Neuronal stem cell (in vitro differentiated cells): ENCODE results near the gene RAB14.

Source experiments
- DNase-seq: peaks from one replicate; pipeline ENCODE4 v3.0.0-alpha.2; 2013; ENCODE audit warnings: low spot score
- H2AFZ ChIP-seq: one replicate; pipeline ENCODE4 v1.6.1; 2013; ENCODE audit warnings: mild to moderate bottlenecking, low read length, inconsistent platforms
- H2AK5ac ChIP-seq: 2 replicates; pipeline ENCODE4 v1.6.1; 2013; ENCODE audit warnings: low read depth, mild to moderate bottlenecking, inconsistent platforms, low read length, moderate library complexity, mixed read lengths
- H2BK120ac ChIP-seq: 2 replicates; pipeline ENCODE4 v1.6.1; 2013; ENCODE audit warnings: low read depth, mild to moderate bottlenecking, inconsistent platforms, low read length, moderate library complexity, mixed read lengths
- H2BK12ac ChIP-seq: one replicate; pipeline ENCODE4 v1.6.1; 2013; ENCODE audit warnings: low read length, inconsistent platforms
- H2BK15ac ChIP-seq: 2 replicates; pipeline ENCODE4 v1.6.1; 2013; ENCODE audit warnings: mild to moderate bottlenecking, low read length, inconsistent platforms, mixed read lengths
- H2BK5ac ChIP-seq: one replicate; pipeline ENCODE4 v1.6.1; 2013; ENCODE audit warnings: inconsistent platforms, mild to moderate bottlenecking, low read length, moderate library complexity
- H3K14ac ChIP-seq: one replicate; pipeline ENCODE4 v1.6.1; 2013; ENCODE audit warnings: low read length, inconsistent platforms
- H3K18ac ChIP-seq: 2 replicates; pipeline ENCODE4 v1.6.1; 2013; ENCODE audit warnings: low read length, inconsistent platforms
- H3K23ac ChIP-seq: 2 replicates; pipeline ENCODE4 v1.6.1; 2013; ENCODE audit warnings: low read depth, mild to moderate bottlenecking, mixed read lengths, low read length, inconsistent platforms; ENCODE audit not compliant: poor library complexity
- H3K27ac ChIP-seq: replicated peaks from 3 replicates; pipeline ENCODE4 v1.5.1; 2013; ENCODE audit warnings: low read length, inconsistent platforms
- H3K27me3 ChIP-seq, 3 experiments: 2 replicates each; pipeline ENCODE4 v1.6.1; 2013; ENCODE audit warnings: low read length in 3 of 3, mild to moderate bottlenecking in 2 of 3, inconsistent platforms in 1 of 3, low read depth in 1 of 3, mixed read lengths in 1 of 3, moderate library complexity in 1 of 3; ENCODE audit not compliant: control insufficient read depth in 3 of 3, insufficient read depth in 3 of 3
- H3K36me3 ChIP-seq, 2 donors: replicated peaks in 1 of 2; 2 replicates each; pipeline ENCODE4 v1.6.1; 2013; ENCODE audit warnings: low read length in 2 of 2; ENCODE audit not compliant: control insufficient read depth in 2 of 2, insufficient read depth in 2 of 2
- H3K4ac ChIP-seq: 2 replicates; pipeline ENCODE4 v1.6.1; 2013; ENCODE audit warnings: inconsistent platforms, mild to moderate bottlenecking, low read length, moderate library complexity
- H3K4me1 ChIP-seq, 2 donors: 1 replicate in 1 of 2; 2 replicates in 1 of 2; pipeline ENCODE4 v1.6.1; 2013; ENCODE audit warnings: low read length in 2 of 2, low read depth in 1 of 2; ENCODE audit not compliant: control insufficient read depth in 2 of 2, insufficient read depth in 1 of 2
- H3K4me2 ChIP-seq: one replicate; pipeline ENCODE4 v1.6.1; 2013; ENCODE audit warnings: mild to moderate bottlenecking, low read length, inconsistent platforms; ENCODE audit not compliant: insufficient read depth, poor library complexity, severe bottlenecking
- H3K4me3 ChIP-seq, 2 donors: 2 replicates each; pipeline ENCODE4 v1.5.1; 2013; ENCODE audit warnings: low read length in 2 of 2, mild to moderate bottlenecking in 2 of 2, inconsistent platforms in 1 of 2, moderate library complexity in 1 of 2
- H3K79me1 ChIP-seq: one replicate; pipeline ENCODE4 v1.6.1; 2013; ENCODE audit warnings: low read depth, mild to moderate bottlenecking, inconsistent platforms, low read length, moderate library complexity
- H3K9ac ChIP-seq: one replicate; pipeline ENCODE4 v1.6.1; 2013; ENCODE audit warnings: mild to moderate bottlenecking, low read depth, low read length, inconsistent platforms; ENCODE audit not compliant: poor library complexity
- H3K9me3 ChIP-seq, 2 donors: replicated peaks in 1 of 2; 2 replicates each; pipeline versions ENCODE3 to v1.6.1; 2013; ENCODE audit warnings: low read length in 2 of 2, mild to moderate bottlenecking in 2 of 2, inconsistent platforms in 1 of 2, low read depth in 1 of 2, mixed read lengths in 1 of 2, moderate library complexity in 1 of 2; ENCODE audit not compliant: control insufficient read depth in 2 of 2, insufficient read depth in 1 of 2
- H4K8ac ChIP-seq: one replicate; pipeline ENCODE4 v1.6.1; 2013; ENCODE audit warnings: low read depth, mild to moderate bottlenecking, inconsistent platforms, low read length, moderate library complexity
- H4K91ac ChIP-seq: one replicate; pipeline ENCODE4 v1.6.1; 2013; ENCODE audit warnings: low read length, low read depth, mild to moderate bottlenecking, inconsistent platforms; ENCODE audit not compliant: poor library complexity
- WGBS, 2 donors: extraction: QIAGEN DNeasy Blood & Tissue Kit; methylation state at CpG; one replicate each; pipeline ENCODE4 v1.1.7; 2013; ENCODE audit warnings: missing lambda C conversion rate in 2 of 2, mixed read lengths in 1 of 2; ENCODE audit not compliant: insufficient read length in 2 of 2, insufficient replicate concordance in 1 of 2; ENCODE audit errors: extremely low coverage in 2 of 2; 5-methylcytosine and 5-hydroxymethylcytosine counted together

Gene RAB14

GRCh38 chr9:121140162-121140561 is 61.5 kb downstream of the RAB14 start:
- Histone ChIP-seq H3K4me2 (no peak overlapping the region), H3K36me3 (peaks cover 14 to 94% of the 10 kb centered on the region in 2 donors)

GRCh38 chr9:121138973-121139372 is 62.7 kb downstream of the RAB14 start:
- Histone ChIP-seq H3K23ac (no peak overlapping the region), H3K27me3 (no peaks in the 10 kb centered on the region), H2BK5ac (no peak overlapping the region), H3K79me1 (no peaks in the 10 kb centered on the region), H3K4me3 (no peak overlapping the region), H2AK5ac (no peak overlapping the region), H3K18ac (no peak overlapping the region), H3K4ac (no peak overlapping the region), H2BK120ac (no peak overlapping the region), H3K4me2 (no peak overlapping the region), H2BK15ac (no peak overlapping the region), H3K9me3 (no peaks in the 10 kb centered on the region), H2AFZ (no peak overlapping the region), H4K8ac (no peak overlapping the region), H3K14ac (no peak overlapping the region), H2BK12ac (no peak overlapping the region), H3K9ac (no peak overlapping the region), H3K36me3 (peaks cover 11 to 82% of the 10 kb centered on the region in 2 donors), H4K91ac (no peak overlapping the region), H3K4me1 (no peaks in the 10 kb centered on the region), H3K27ac (no peak overlapping the region)
- no CpG with 5 or more reads among the region's 3 CpGs for WGBS, 2 donors
- DNase-seq: no peak

More at GRCh38 chr9:121140162-121140561, 61.5 kb downstream of the RAB14 start:
- H4K8ac ChIP-seq: no peak overlapping the region
- WGBS, 2 donors: no CpG with 5 or more reads among the region's 1 CpG
- no peak overlapping the region for H4K91ac ChIP-seq
- H2AFZ ChIP-seq: no peak overlapping the region
- H3K4ac ChIP-seq: no peak overlapping the region
- no peaks in the 10 kb centered on the region for H3K9me3 ChIP-seq
- H2AK5ac ChIP-seq: no peak overlapping the region
- H2BK12ac ChIP-seq: no peak overlapping the region
- DNase-seq: no peak
- no peak overlapping the region for H2BK120ac ChIP-seq
- no peak overlapping the region for H2BK15ac ChIP-seq
- H3K4me1 ChIP-seq: no peaks in the 10 kb centered on the region
- H3K27me3 ChIP-seq: no peaks in the 10 kb centered on the region
- H3K14ac ChIP-seq: no peak overlapping the region
- no peak overlapping the region for H3K9ac ChIP-seq
- no peak overlapping the region for H3K18ac ChIP-seq
- H3K27ac ChIP-seq: no peak overlapping the region
- H3K4me3 ChIP-seq: no peak overlapping the region
- no peaks in the 10 kb centered on the region for H3K79me1 ChIP-seq
- H2BK5ac ChIP-seq: no peak overlapping the region
- no peak overlapping the region for H3K23ac ChIP-seq

GRCh38 chr9:121138561-121138960 is 63.1 kb downstream of the RAB14 start:
- DNase-seq: no peak
- H3K79me1 ChIP-seq: no peaks in the 10 kb centered on the region
- no peaks in the 10 kb centered on the region for H3K9me3 ChIP-seq
- no peak overlapping the region for H3K27ac ChIP-seq
- H2BK120ac ChIP-seq: no peak overlapping the region
- H3K36me3 ChIP-seq: peaks cover 11 to 78% of the 10 kb centered on the region in 2 donors
- H2AFZ ChIP-seq: no peak overlapping the region
- no peaks in the 10 kb centered on the region for H3K27me3 ChIP-seq
- H2BK5ac ChIP-seq: no peak overlapping the region
- H3K4me2 ChIP-seq: no peak overlapping the region
- H3K9ac ChIP-seq: no peak overlapping the region
- no peak overlapping the region for H2BK15ac ChIP-seq
- H4K8ac ChIP-seq: no peak overlapping the region
- H2AK5ac ChIP-seq: no peak overlapping the region
- H4K91ac ChIP-seq: no peak overlapping the region
- H2BK12ac ChIP-seq: no peak overlapping the region
- no peak overlapping the region for H3K14ac ChIP-seq
- no peak overlapping the region for H3K4me3 ChIP-seq
- no peak overlapping the region for H3K23ac ChIP-seq
- no peak overlapping the region for H3K18ac ChIP-seq
- H3K4me1 ChIP-seq: no peaks in the 10 kb centered on the region
- no peak overlapping the region for H3K4ac ChIP-seq

GRCh38 chr9:121135642-121136041 is 66.0 kb downstream of the RAB14 start:
- Histone ChIP-seq H2BK5ac (no peak overlapping the region), H3K36me3 (peaks cover 4 to 53% of the 10 kb centered on the region in 2 donors), H3K18ac (no peak overlapping the region), H2AFZ (no peak overlapping the region), H3K27me3 (no peaks in the 10 kb centered on the region), H2BK120ac (no peak overlapping the region), H3K9me3 (no peaks in the 10 kb centered on the region), H3K4me2 (no peak overlapping the region), H3K4me1 (no peaks in the 10 kb centered on the region), H4K8ac (no peak overlapping the region), H2BK15ac (no peak overlapping the region), H3K23ac (no peak overlapping the region), H3K79me1 (no peaks in the 10 kb centered on the region), H3K4me3 (no peak overlapping the region), H3K9ac (no peak overlapping the region), H3K27ac (no peak overlapping the region), H4K91ac (no peak overlapping the region), H2AK5ac (no peak overlapping the region), H3K4ac (no peak overlapping the region), H3K14ac (no peak overlapping the region), H2BK12ac (no peak overlapping the region)
- WGBS, 2 donors: no CpG with 5 or more reads among the region's 2 CpGs
- no peak for DNase-seq
